ENCODE data around the gene NRIP1.

DNA sequence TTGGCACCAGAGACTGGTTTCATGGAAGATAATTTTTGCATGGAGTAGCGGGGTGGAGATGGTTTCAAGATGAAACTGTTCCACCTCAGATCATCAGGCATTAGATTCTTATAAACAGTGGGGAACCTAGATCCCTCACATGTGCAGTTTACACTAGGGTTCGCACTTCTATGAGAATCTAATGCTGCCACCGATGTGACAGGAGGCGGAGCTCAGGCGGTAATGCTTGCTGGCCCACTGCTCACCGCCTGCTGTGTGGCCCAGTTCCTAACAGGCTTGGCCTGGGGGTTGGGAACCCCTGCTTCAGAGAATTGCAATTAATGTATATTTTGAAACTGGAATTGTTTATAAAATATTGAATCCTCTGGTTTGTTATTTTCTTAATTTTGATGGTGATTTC lies 92.1 kb downstream of the NRIP1 start:
- TF ChIP-seq EZH2phosphoT487 (IDR thresholded peaks at IDR 0.05; ENCODE audit: low read length) (no peak), EZH2 (optimal IDR thresholded peaks at IDR 0.05; ENCODE audit: low read depth, low read length) (no peak)
- TF ChIP-seq, protein P1, sequence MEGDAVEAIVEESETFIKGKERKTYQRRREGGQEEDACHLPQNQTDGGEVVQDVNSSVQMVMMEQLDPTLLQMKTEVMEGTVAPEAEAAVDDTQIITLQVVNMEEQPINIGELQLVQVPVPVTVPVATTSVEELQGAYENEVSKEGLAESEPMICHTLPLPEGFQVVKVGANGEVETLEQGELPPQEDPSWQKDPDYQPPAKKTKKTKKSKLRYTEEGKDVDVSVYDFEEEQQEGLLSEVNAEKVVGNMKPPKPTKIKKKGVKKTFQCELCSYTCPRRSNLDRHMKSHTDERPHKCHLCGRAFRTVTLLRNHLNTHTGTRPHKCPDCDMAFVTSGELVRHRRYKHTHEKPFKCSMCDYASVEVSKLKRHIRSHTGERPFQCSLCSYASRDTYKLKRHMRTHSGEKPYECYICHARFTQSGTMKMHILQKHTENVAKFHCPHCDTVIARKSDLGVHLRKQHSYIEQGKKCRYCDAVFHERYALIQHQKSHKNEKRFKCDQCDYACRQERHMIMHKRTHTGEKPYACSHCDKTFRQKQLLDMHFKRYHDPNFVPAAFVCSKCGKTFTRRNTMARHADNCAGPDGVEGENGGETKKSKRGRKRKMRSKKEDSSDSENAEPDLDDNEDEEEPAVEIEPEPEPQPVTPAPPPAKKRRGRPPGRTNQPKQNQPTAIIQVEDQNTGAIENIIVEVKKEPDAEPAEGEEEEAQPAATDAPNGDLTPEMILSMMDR (IDR thresholded peaks at IDR 0.05; ENCODE audit: low read length) = no peak
